ENCODE data around the gene LDB3.

Gene LDB3

GRCh38 chr10:86651631-86652331 is 16.5 kb upstream of the LDB3 start:
- DNase-seq: no peak

GRCh38 chr10:86652361-86653202 is 15.7 kb upstream of the LDB3 start:
- DNase-seq: no peak

- DNase-seq: no peak
Observed at GRCh38 chr10:86653379-86653778, 14.9 kb upstream of the LDB3 start.

GRCh38 chr10:86653987-86654386 is 14.3 kb upstream of the LDB3 start:
- DNase-seq: no peak

- DNase-seq: no peak
Observed at GRCh38 chr10:86654411-86655172, 13.7 kb upstream of the LDB3 start, which contains the start of gene OPN4. Gene OPN4, plus strand, starts transcription at chr10:86654547. Its CDS starts 237 bp downstream, at chr10:86654784.

GRCh38 chr10:86655173-86655540 is 13.2 kb upstream of the LDB3 start:
- DNase-seq: no peak

- DNase-seq: no peak
Observed at GRCh38 chr10:86655596-86655995, 12.7 kb upstream of the LDB3 start.

- DNase-seq: no peak
Observed at GRCh38 chr10:86657011-86657395, 11.3 kb upstream of the LDB3 start.

GRCh38 chr10:86657396-86658011 is 10.8 kb upstream of the LDB3 start:
- DNase-seq: no peak

- no peak for DNase-seq
Observed at GRCh38 chr10:86658261-86658741, 10.0 kb upstream of the LDB3 start.

GRCh38 chr10:86658751-86659150 is 9.6 kb upstream of the LDB3 start:
- DNase-seq: no peak

- DNase-seq: no peak
Observed at GRCh38 chr10:86659161-86659691, 9.1 kb upstream of the LDB3 start.

- DNase-seq: no peak
Observed at GRCh38 chr10:86659721-86660453, 8.4 kb upstream of the LDB3 start.

GRCh38 chr10:86661161-86662025 is 6.9 kb upstream of the LDB3 start:
- DNase-seq: no peak

- DNase-seq: no peak
Observed at GRCh38 chr10:86662186-86663045, 5.9 kb upstream of the LDB3 start.

GRCh38 chr10:86663046-86663345 is 5.3 kb upstream of the LDB3 start:
- DNase-seq: no peak

GRCh38 chr10:86663576-86664339 is 4.6 kb upstream of the LDB3 start:
- DNase-seq: no peak

GRCh38 chr10:86664341-86665217 is 3.7 kb upstream of the LDB3 start:
- no peak for DNase-seq

Measured in CD4-positive, alpha-beta T cell treated with Interleukin-4 for 4 hours (primary cell).